GM12875 (cell line): Measurements from ENCODE around the gene AFG3L2.
A peak's percentile ranks its signal among the peaks of the same experiment; 100 is the strongest.

ENCODE experiments used
- H3K4me3 ChIP-seq: one replicate; pipeline ENCODE4 v1.5.1; 2011; ENCODE audit warnings: low read depth, low read length, control low read depth
- CTCF ChIP-seq: IDR thresholded peaks from 2 replicates; pipeline ENCODE4 v1.5.1; 2011; ENCODE audit warnings: low read depth, mild to moderate bottlenecking, control low read depth, inconsistent platforms, low read length, moderate library complexity, borderline replicate concordance; ENCODE audit not compliant: insufficient read depth

The AFG3L2 gene

GRCh38 chr18:12329125-12329698, 47.8 kb downstream of the AFG3L2 start:
- H3K4me3 ChIP-seq: no peak overlapping the region
- TF ChIP-seq CTCF: no peak

- H3K4me3 ChIP-seq: no peak overlapping the region
- TF ChIP-seq CTCF: no peak
These were observed 48.7 kb downstream of the AFG3L2 start for GRCh38 chr18:12328179-12328823.

GRCh38 chr18:12327510-12328178, 49.4 kb downstream of the AFG3L2 start:
- TF ChIP-seq CTCF: peak; percentile 88
- H3K4me3 ChIP-seq: no peak overlapping the region

- TF ChIP-seq CTCF: no peak
- H3K4me3 ChIP-seq: no peak overlapping the region
These were observed 50.1 kb downstream of the AFG3L2 start for GRCh38 chr18:12326711-12327460.

GRCh38 chr18:12325726-12326245, 51.2 kb downstream of the AFG3L2 start:
- H3K4me3 ChIP-seq: no peak overlapping the region
- no peak for TF ChIP-seq CTCF

GRCh38 chr18:12324991-12325725, 51.9 kb downstream of the AFG3L2 start:
- no peak overlapping the region for H3K4me3 ChIP-seq
- TF ChIP-seq CTCF: no peak
